Caki2 (cell line): Measurements from ENCODE around the gene ATAT1. TPM values are rescaled to one million over a fixed set of nuclear protein-coding genes. Genes with fewer than 3 reads are reported as not detected.
"Not testable (repeated sequence)": the region's sequence is repeated elsewhere in the genome, so short reads cannot be mapped to it uniquely, and the experiment has no call there.

ENCODE experiments used
- DNase-seq: peaks from one replicate; pipeline ENCODE4 v3.0.0-alpha.2; 2015; ENCODE audit warnings: low read depth
- in situ Hi-C: cut with HindIII; loops from 2 replicates; pipeline ENCODE4 v1.10.0; 2016; ENCODE audit warnings: low sequenced_read_pairs, low pct_unique_long_range_greater_than_20kb, mixed read lengths
- total RNA-seq: library from RNA; depleted of rRNA; stranded (reverse); fragments of >200 nt; shearing (Covaris generic); gene quantifications from 2 replicates; pipeline ENCODE4 v1.2.3, GENCODE V29; 2014; ENCODE audit warnings: low replicate concordance; rRNA removed

Gene ATAT1
- 1.3 and 4.6 TPM in 2 replicates for total RNA-seq

GRCh38 chr6:30626484-30627366 is at the start of gene ATAT1:
TSS of gene ATAT1 (plus strand) at chr6:30626874.
- peak; percentile 70 for DNase-seq
- in situ Hi-C loops, result no loop called here

- in situ Hi-C loops, result no loop called here
- DNase-seq, result no peak
These were observed 48.6 kb upstream of the ATAT1 start for GRCh38 chr6:30578051-30578450.

GRCh38 chr6:30583921-30584320 is 42.8 kb upstream of the ATAT1 start:
- no peak for DNase-seq
- in situ Hi-C loops, result no loop called here

DNA sequence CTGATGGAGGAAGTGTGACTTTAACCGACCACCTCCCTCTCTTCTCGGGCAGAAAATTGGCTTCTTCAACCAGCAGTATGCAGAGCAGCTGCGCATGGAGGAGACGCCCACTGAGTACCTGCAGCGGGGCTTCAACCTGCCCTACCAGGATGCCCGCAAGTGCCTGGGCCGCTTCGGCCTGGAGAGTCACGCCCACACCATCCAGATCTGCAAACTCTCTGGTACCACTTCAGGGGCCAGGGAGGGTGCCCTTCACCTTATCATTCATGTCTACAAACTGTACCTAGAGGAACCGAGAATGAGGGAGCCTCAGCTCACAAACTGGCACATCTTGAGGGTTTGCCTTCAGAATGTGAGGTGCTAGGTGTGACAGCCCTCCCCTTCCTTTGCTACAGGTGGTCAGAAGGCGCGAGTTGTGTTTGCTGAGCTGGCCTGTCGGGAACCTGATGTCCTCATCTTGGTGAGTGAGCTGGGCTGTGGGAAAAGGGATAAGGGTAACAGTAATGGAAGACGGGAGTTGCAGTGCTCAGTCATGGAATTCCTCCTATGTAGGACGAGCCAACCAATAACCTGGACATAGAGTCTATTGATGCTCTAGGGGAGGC is 36.8 kb upstream of the ATAT1 start:
- in situ Hi-C loops, result no loop called here
- no peak for DNase-seq

DNA sequence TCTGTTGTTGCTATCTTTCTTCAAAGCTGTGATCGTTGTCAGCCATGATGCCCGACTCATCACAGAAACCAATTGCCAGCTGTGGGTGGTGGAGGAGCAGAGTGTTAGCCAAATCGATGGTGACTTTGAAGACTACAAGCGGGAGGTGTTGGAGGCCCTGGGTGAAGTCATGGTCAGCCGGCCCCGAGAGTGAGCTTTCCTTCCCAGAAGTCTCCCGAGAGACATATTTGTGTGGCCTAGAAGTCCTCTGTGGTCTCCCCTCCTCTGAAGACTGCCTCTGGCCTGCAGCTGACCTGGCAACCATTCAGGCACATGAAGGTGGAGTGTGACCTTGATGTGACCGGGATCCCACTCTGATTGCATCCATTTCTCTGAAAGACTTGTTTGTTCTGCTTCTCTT is 36.2 kb upstream of the ATAT1 start:
- in situ Hi-C loops, result no loop called here
- no peak for DNase-seq

DNA sequence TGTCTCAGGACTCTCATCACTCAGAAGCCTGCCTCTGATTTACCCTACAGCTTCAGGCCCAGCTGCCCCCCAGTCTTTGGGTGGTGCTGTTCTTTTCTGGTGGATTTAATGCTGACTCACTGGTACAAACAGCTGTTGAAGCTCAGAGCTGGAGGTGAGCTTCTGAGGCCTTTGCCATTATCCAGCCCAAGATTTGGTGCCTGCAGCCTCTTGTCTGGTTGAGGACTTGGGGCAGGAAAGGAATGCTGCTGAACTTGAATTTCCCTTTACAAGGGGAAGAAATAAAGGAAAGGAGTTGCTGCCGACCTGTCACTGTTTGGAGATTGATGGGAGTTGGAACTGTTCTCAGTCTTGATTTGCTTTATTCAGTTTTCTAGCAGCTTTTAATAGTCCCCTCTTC is 35.7 kb upstream of the ATAT1 start:
- in situ Hi-C loops, result no loop called here
- DNase-seq, result peak; percentile 23

- no peak for DNase-seq
These were observed 34.4 kb upstream of the ATAT1 start for GRCh38 chr6:30592287-30592686.

GRCh38 chr6:30597315-30598144 is 29.1 kb upstream of the ATAT1 start:
- in situ Hi-C loops, result not testable (repeated sequence)

More at GRCh38 chr6:30592287-30592686, 34.4 kb upstream of the ATAT1 start:
- in situ Hi-C loops, result no loop called here

GRCh38 chr6:30598912-30599624 is 27.6 kb upstream of the ATAT1 start:
- in situ Hi-C loops, result no loop called here

More at GRCh38 chr6:30597315-30598144, 29.1 kb upstream of the ATAT1 start:
- peak; percentile 54 for DNase-seq

DNA sequence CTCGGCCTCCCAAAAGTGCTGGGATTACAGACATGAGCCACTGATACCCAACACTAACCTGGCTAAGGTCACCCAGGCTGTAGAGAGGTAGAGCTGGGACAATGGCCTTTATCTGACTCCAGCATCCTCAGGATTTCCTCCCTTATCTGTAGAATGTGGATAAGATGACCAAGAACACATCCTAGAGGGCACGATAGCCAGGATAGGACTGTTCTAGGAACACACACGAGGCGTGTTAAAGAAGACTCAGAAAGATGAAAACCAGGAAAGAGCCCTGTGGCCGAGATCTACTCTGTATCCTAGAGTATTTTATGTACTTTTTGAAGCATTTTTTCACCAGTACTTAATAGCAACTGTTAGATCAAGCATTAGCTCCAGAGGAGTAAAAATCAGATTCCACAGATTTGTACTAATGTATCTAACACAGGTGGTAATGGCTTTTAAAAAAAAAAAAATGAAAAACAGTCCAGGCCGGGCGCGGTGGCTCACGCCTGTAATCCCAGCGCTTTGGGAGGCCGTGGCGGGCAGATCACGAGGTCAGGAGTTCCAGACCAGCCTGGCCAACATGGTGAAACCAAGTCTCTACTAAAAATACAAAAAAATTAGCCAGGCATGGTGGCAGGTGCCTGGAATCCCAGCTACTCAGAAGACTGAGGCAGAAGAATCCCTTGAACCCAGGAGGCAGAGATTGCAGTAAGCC is 26.9 kb upstream of the ATAT1 start:
- DNase-seq, result no peak
- in situ Hi-C loops, result no loop called here

More at GRCh38 chr6:30598912-30599624, 27.6 kb upstream of the ATAT1 start:
- no peak for DNase-seq

DNA sequence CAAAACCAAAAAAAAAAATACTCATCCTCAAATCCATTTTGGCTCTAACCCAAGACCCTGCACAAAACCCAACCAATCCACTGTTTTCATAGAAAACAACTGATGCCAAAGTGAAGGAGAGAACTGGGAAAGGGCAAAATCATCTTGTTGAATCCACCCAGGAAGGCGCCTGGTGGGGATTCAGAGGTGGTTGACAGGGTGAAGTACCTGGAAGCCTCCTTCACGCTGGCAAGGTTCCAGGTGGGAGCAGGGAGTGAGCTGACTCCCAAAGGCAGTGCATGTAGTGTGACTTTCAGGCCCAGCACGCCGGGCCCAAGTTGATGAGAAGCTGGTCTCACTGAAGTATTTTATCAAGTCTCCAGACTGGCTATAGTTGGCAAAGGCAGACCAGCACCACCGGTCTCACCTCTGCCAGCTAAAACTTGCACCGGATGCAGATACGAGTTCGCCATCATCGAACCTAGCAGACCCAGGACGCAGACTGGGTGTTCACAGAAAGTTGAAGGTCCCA is 26.2 kb upstream of the ATAT1 start:
- in situ Hi-C loops, result no loop called here
- no peak for DNase-seq

GRCh38 chr6:30601436-30601814 is 25.2 kb upstream of the ATAT1 start:
- DNase-seq, result no peak
- in situ Hi-C loops, result no loop called here

- in situ Hi-C loops, result no loop called here
- DNase-seq, result no peak
These were observed 24.6 kb upstream of the ATAT1 start for GRCh38 chr6:30601815-30602641.

GRCh38 chr6:30603961-30604360 is 22.7 kb upstream of the ATAT1 start:
- no peak for DNase-seq
- in situ Hi-C loops, result no loop called here

- in situ Hi-C loops, result no loop called here
- DNase-seq, result no peak
These were observed 16.6 kb upstream of the ATAT1 start for GRCh38 chr6:30610065-30610464.

GRCh38 chr6:30611150-30611855 is 15.4 kb upstream of the ATAT1 start:
- in situ Hi-C loops, result no loop called here
- no peak for DNase-seq
